Thymus (tissue), 11 donors: ENCODE measurements around the gene TFPI2. TPM values are rescaled to one million over a fixed set of nuclear protein-coding genes. Genes with fewer than 3 reads are reported as not detected.

Source experiments
- DNase-seq, 9 donors: peaks; one replicate each; pipeline ENCODE4 v3.0.0-alpha.2; 2013; ENCODE audit warnings: low spot score in 9 of 9, low read depth in 6 of 9, missing footprints in 1 of 9
- H3K27ac ChIP-seq, 2 donors: one replicate each; pipeline ENCODE4 v1.5.1; 2013; ENCODE audit warnings: control low read depth in 1 of 2, low read depth in 1 of 2, low read length in 1 of 2, mild to moderate bottlenecking in 1 of 2, moderate library complexity in 1 of 2
- H3K27me3 ChIP-seq, 2 donors: one replicate each; pipeline ENCODE4 v1.5.1; 2013; ENCODE audit warnings: low read length in 1 of 2; ENCODE audit not compliant: control insufficient read depth in 2 of 2, insufficient read depth in 1 of 2
- H3K36me3 ChIP-seq, 2 donors: one replicate each; pipeline ENCODE4 v1.5.1; 2013; ENCODE audit warnings: low read length in 1 of 2, mild to moderate bottlenecking in 1 of 2, moderate library complexity in 1 of 2; ENCODE audit not compliant: control insufficient read depth in 2 of 2, insufficient read depth in 2 of 2
- H3K4me1 ChIP-seq, 2 donors: one replicate each; pipeline ENCODE4 v1.5.1; 2013; ENCODE audit warnings: low read length in 2 of 2; ENCODE audit not compliant: control insufficient read depth in 2 of 2, insufficient read depth in 2 of 2
- H3K4me3 ChIP-seq, 2 donors: one replicate each; pipeline ENCODE4 v1.5.1; 2013; ENCODE audit warnings: low read length in 2 of 2, control low read depth in 1 of 2, mild to moderate bottlenecking in 1 of 2
- H3K9me3 ChIP-seq, 2 donors: one replicate each; pipeline ENCODE4 v1.5.1; 2013; ENCODE audit warnings: low read length in 1 of 2, mild to moderate bottlenecking in 1 of 2; ENCODE audit not compliant: control insufficient read depth in 2 of 2, insufficient read depth in 1 of 2
- whole genome bisulfite sequencing: extraction: QIAGEN DNeasy Blood & Tissue Kit; methylation state at CpG from one replicate; pipeline ENCODE4 v1.1.7; 2013; 5-methylcytosine and 5-hydroxymethylcytosine counted together
- polyA plus RNA-seq: library from polyadenylated mRNA; stranded (reverse); fragments of 200-250 nt; gene quantifications from one replicate; pipeline ENCODE4 v1.2.3, GENCODE V29; 2013
- total RNA-seq: library from RNA; stranded (reverse); fragments of 120-200 nt; gene quantifications from one replicate; pipeline ENCODE4 v1.2.4, GENCODE V29; 2013
- donor health status: healthy.

Gene TFPI2
- total and polyA plus RNA-seq, 2 donors = 12.5 to 21.3 TPM

GRCh38 chr7:93894966-93895640 lies 4.5 kb upstream of the TFPI2 start:
- no peak overlapping the region for H3K27ac ChIP-seq
- H3K4me1 ChIP-seq = peaks cover 0 to 4% of the 10 kb centered on the region in 2 donors
- no peak for DNase-seq
- no peaks in the 10 kb centered on the region for H3K9me3 ChIP-seq
- H3K27me3 ChIP-seq = peaks cover 14 to 24% of the 10 kb centered on the region in 2 donors
- WGBS = 95% methylated on average over 3 of the region's 3 CpGs
- H3K4me3 ChIP-seq = no peak overlapping the region
- H3K36me3 ChIP-seq = no peaks in the 10 kb centered on the region

GRCh38 chr7:93894426-93894825 lies 3.9 kb upstream of the TFPI2 start:
- Histone ChIP-seq H3K36me3 (no peaks in the 10 kb centered on the region), H3K4me1 (peaks cover 0 to 5% of the 10 kb centered on the region in 2 donors), H3K9me3 (no peaks in the 10 kb centered on the region), H3K27me3 (peaks cover 19 to 31% of the 10 kb centered on the region in 2 donors), H3K27ac (no peak overlapping the region), H3K4me3 (no peak overlapping the region)
- 92% methylated on average over 1 of the region's 1 CpG for WGBS
- DNase-seq = no peak

- WGBS = under 1% methylated on average over 28 of the region's 28 CpGs
- peak in 2 of 9 donors; percentile 7 to 28 for DNase-seq
Measured at GRCh38 chr7:93890041-93890463, 501 bp downstream of the TFPI2 start.

GRCh38 chr7:93889261-93889660 lies 1.3 kb downstream of the TFPI2 start:
- no peak for DNase-seq
- H3K27ac ChIP-seq = no peak overlapping the region
- no peak overlapping the region for H3K4me3 ChIP-seq
- WGBS = 97% methylated on average over 3 of the region's 3 CpGs
- no peaks in the 10 kb centered on the region for H3K36me3 ChIP-seq
- no peaks in the 10 kb centered on the region for H3K9me3 ChIP-seq
- H3K4me1 ChIP-seq = peaks cover 0 to 5% of the 10 kb centered on the region in 2 donors
- peaks cover 21 to 40% of the 10 kb centered on the region in 2 donors for H3K27me3 ChIP-seq

More at GRCh38 chr7:93890041-93890463, 501 bp downstream of the TFPI2 start:
- Histone ChIP-seq H3K4me1 (peaks cover 0 to 5% of the 10 kb centered on the region in 2 donors), H3K27me3 (peaks cover 21 to 40% of the 10 kb centered on the region in 2 donors), H3K36me3 (no peaks in the 10 kb centered on the region), H3K27ac (no peak overlapping the region), H3K4me3 (peak overlapping the region; percentile 30 to 32), H3K9me3 (no peaks in the 10 kb centered on the region)

- Histone ChIP-seq H3K27ac (no peak overlapping the region), H3K4me3 (no peak overlapping the region), H3K9me3 (no peaks in the 10 kb centered on the region), H3K36me3 (no peaks in the 10 kb centered on the region), H3K27me3 (peaks cover 3 to 10% of the 10 kb centered on the region in 2 donors), H3K4me1 (no peaks in the 10 kb centered on the region)
- 96% methylated on average over 1 of the region's 1 CpG for WGBS
- DNase-seq = no peak
Measured at GRCh38 chr7:93884541-93884940, 6.0 kb downstream of the TFPI2 start.

- H3K4me3 ChIP-seq = no peak overlapping the region
- no peak for DNase-seq
- H3K27me3 ChIP-seq = peaks cover 0 to 4% of the 10 kb centered on the region in 2 donors
- no peaks in the 10 kb centered on the region for H3K9me3 ChIP-seq
- H3K4me1 ChIP-seq = no peaks in the 10 kb centered on the region
- no peaks in the 10 kb centered on the region for H3K36me3 ChIP-seq
- no peak overlapping the region for H3K27ac ChIP-seq
Measured at GRCh38 chr7:93883917-93884345, 6.6 kb downstream of the TFPI2 start.

GRCh38 chr7:93883078-93883916 lies 7.3 kb downstream of the TFPI2 start:
- no peaks in the 10 kb centered on the region for H3K4me1 ChIP-seq
- no peaks in the 10 kb centered on the region for H3K27me3 ChIP-seq
- H3K9me3 ChIP-seq = no peaks in the 10 kb centered on the region
- H3K27ac ChIP-seq = no peak overlapping the region
- H3K36me3 ChIP-seq = no peaks in the 10 kb centered on the region
- 96% methylated on average over 3 of the region's 3 CpGs for WGBS
- no peak overlapping the region for H3K4me3 ChIP-seq
- no peak for DNase-seq

GRCh38 chr7:93882468-93882867 lies 8.1 kb downstream of the TFPI2 start:
- Histone ChIP-seq H3K27me3 (no peaks in the 10 kb centered on the region), H3K4me3 (no peak overlapping the region), H3K27ac (no peak overlapping the region), H3K4me1 (no peaks in the 10 kb centered on the region), H3K9me3 (no peaks in the 10 kb centered on the region), H3K36me3 (no peaks in the 10 kb centered on the region)
- DNase-seq = no peak

GRCh38 chr7:93879356-93879755 lies 11.2 kb downstream of the TFPI2 start:
- DNase-seq = no peak
- H3K9me3 ChIP-seq = no peaks in the 10 kb centered on the region
- H3K27ac ChIP-seq = no peak overlapping the region
- no peak overlapping the region for H3K4me3 ChIP-seq
- H3K36me3 ChIP-seq = no peaks in the 10 kb centered on the region
- no peaks in the 10 kb centered on the region for H3K4me1 ChIP-seq
- no peaks in the 10 kb centered on the region for H3K27me3 ChIP-seq
